IPS-18c (cell line): ENCODE measurements around the gene SNED1.

Experiments
- H3K4me3 ChIP-seq: 2 replicates; pipeline ENCODE4 v1.7.0; 2013; ENCODE audit warnings: low read depth, mild to moderate bottlenecking, low read length, moderate library complexity; ENCODE audit not compliant: insufficient read depth
- H3K9me3 ChIP-seq: one replicate; pipeline ENCODE4 v1.6.1; 2013; ENCODE audit warnings: mild to moderate bottlenecking, low read length, moderate library complexity; ENCODE audit not compliant: control insufficient read depth, insufficient read depth

SNED1 gene

GRCh38 chr2:241142593-241142992 lies 144.2 kb downstream of the SNED1 start:
- Histone ChIP-seq H3K4me3 (no peak overlapping the region), H3K9me3 (no peaks in the 10 kb centered on the region)
